Hematopoietic multipotent progenitor cell (in vitro differentiated cells): ENCODE results near the gene EVC. TPM values are rescaled to one million over a fixed set of nuclear protein-coding genes. Genes with fewer than 3 reads are reported as not detected.

Experiments
- DNase-seq, 3 donors: peaks; one replicate each; pipeline ENCODE4 v3.0.0-alpha.2; 2011 to 2015; ENCODE audit warnings: low read depth in 2 of 3, low spot score in 2 of 3
- total RNA-seq: library from RNA; depleted of rRNA; stranded (reverse); fragments of >200 nt; gene quantifications from one replicate; pipeline ENCODE4 v1.2.3, GENCODE V29; 2012

Gene EVC
- total RNA-seq, 1 donor: 7.8 TPM

DNA sequence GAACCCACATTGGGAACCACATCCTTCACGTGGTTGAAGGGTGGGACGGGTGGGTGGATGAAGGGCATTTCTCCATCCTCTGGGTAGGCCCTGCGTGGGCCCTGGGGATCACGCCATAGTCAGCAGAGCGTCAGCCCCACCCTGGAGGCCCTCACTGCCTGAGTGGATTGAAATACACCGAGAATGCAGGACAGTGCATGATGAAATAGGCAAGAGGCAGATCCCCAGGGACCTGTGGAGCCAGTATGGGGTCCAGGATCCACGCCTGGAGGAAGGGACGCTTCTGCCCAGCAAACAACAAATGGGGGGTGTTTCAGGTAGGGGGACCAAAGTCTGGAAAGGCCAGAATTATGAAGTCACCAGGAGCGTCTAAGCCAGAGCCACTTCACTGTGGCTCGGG lies 19.4 kb downstream of the EVC start:
- no peak for DNase-seq

DNA sequence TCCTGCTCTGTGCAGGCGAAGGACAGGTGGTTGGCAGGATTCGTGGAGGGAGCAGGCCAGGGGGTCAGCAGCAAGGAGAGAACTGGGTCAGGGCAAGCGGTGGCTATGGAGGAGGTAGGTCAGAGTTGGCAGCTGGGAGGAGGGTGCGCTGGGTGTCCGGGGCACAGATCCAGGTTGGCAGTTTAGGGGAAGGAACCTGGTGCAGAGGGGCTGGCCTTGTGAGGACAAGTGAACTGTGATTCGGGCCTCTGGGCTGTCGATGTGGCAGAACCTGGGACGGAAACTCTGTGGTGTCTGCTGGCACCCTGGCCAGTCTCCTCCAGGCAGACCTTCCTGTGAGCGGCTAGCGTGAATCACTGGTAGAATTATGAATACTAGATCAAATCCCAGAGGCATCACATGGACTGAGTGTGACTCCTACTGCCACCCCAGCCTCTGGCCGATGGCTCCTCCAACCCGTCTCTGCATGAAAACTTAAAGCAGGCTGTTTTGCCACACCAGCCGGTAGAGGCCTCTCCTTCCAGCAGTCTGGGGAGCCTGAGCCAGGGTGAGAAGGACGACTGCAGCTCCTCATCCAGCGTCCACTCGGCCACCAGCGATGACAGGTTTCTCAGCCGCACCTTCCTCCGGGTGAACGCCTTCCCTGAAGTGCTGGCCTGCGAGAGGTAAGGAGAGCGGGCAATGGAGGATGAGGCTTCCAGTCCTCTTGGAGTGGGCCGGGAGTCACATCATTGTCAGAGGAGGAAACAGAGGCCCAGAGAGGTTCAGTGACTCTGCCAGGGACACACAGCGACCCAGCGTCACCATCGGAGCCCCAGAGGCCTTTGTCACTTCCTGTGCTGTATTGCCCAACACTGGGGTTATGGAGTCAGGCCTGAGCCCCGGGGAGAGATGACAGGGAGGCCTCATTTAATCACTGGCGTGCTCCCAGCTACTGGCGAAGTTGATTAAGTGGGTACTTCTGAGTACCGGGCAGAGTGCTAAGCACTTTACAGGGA lies 20.3 kb downstream of the EVC start:
- DNase-seq: no peak

DNA sequence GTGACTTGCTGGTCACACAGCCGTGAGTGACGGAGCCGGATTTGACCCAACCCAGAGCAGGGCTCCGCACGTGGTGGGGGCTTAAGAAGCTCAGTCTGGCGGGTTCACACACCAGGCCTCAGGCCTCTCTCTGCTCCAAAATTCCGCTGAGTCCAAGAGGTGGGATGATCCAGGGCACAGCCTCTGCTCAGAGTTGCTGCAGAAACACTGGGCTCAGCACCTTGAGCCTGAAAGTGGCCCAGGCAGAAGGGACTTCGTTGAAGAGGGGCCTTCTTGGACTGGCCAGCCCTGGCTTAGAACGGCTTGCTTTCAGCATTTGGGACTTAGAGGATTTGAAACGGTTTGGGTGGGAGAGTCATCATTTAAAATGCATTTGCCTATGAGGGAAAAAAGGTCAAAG lies 21.2 kb downstream of the EVC start:
- DNase-seq: no peak

DNA sequence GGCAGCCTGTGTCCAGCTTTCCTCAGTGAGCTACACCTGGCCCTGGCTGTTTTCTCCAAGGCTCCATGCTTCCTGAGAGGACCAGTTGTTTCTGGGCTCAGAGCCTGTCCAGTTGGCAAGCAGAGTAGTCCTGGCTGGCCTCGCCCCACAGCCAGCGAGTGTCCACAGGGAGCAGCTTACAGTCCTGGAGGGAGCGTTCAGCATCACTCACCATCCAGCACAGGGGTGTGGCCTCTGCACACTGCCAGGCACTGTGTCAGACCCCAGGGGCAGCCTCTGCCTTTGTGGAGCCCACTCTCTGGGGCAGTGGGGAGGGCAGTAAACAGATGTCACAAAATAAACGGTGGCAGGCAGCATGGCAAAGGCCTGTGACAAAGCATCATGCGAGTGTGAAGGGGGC lies 23.9 kb downstream of the EVC start:
- no peak for DNase-seq

DNA sequence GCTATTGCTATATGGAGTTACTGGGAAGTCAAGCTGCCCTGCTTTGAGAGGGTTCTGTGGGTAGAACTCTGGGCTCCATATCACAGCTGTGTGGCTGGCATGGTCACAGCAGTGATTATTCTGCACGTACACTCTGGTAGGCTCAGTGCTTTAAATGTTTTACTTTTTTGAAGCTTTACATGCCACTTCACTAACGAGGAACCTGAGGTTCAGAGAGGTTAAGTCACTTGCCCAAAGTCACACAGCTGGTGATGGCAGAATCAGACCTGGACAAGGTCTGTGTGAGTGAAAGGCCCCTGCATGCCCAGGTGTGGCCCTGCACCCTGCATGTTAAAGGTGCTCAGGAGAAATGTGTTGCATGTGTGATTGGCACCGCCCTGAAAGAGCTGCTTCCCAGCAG lies 24.5 kb downstream of the EVC start:
- DNase-seq: no peak

DNA sequence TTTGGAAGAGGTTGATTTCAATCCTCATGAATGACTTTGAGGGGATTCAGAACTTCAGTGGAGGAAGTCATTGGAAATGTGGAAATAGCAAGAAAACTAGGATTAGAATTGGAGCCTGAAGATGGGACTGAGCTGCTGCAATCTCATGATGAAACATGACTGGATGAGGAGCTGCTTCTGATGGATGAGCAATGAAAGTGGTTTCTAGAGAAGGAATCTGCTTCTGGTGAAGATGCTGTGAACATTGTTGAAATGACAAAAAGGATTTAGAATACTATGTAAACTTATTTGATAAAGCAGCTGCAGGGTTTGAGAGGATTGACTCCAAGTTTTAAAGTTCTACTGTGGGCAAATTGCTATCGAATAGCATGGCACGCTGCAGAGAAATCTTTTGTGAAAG lies 27.1 kb downstream of the EVC start:
- DNase-seq: no peak

DNA sequence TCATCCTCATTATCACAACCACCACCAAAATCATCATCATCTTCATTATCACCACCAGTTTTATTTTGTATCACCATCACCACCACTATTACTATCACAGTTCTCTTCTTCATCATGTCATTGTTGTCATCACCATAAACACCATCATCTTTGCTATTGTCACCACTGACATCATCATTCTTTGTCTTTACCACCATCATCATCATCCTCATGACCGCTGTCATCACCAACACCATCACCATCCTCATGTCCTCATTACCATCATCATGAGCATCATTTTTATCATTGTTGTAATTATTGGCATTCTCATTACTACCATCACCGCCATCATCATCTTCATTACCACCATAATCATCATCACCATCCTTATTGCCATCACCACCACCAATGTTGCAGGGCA lies 31.4 kb downstream of the EVC start:
- no peak for DNase-seq

DNA sequence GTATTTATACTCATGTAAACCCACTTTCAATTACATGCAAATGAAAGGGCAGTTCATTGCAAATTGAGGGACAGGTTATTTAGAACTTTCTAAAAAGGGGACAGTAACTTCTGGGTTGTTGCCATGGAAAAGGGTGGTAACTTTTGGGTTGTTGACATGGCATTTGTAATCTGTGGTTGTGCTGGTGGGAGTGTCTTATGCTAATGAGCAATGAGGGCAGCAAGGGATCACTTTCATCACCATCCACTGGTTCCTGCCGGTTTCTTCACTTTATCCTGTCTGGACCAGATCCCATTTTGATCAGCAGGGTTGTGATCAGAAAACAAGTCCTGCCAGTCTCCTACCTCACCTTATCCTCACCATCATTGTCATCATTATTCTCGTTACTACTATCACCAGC lies 32.0 kb downstream of the EVC start:
- DNase-seq: no peak

DNA sequence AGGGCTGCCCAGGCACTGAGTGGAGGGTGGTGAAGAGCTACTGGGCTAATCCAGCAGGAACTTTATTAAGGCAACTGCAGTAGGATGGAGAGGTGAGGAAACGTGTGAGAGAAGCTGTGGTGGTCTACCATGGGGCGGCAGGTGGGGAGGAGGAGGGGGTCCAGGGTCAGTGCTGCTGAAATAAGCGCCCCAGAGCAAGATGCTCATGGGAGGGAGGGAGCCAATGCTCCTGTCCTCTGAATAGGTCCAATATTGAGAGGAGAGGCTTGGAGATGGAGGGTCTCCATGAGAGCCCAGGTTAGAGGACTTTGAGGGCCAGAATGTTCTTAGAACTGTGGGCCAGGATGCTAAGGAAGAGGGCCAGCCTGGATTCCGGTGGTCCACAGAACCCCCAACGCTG lies 35.2 kb downstream of the EVC start:
- no peak for DNase-seq

DNA sequence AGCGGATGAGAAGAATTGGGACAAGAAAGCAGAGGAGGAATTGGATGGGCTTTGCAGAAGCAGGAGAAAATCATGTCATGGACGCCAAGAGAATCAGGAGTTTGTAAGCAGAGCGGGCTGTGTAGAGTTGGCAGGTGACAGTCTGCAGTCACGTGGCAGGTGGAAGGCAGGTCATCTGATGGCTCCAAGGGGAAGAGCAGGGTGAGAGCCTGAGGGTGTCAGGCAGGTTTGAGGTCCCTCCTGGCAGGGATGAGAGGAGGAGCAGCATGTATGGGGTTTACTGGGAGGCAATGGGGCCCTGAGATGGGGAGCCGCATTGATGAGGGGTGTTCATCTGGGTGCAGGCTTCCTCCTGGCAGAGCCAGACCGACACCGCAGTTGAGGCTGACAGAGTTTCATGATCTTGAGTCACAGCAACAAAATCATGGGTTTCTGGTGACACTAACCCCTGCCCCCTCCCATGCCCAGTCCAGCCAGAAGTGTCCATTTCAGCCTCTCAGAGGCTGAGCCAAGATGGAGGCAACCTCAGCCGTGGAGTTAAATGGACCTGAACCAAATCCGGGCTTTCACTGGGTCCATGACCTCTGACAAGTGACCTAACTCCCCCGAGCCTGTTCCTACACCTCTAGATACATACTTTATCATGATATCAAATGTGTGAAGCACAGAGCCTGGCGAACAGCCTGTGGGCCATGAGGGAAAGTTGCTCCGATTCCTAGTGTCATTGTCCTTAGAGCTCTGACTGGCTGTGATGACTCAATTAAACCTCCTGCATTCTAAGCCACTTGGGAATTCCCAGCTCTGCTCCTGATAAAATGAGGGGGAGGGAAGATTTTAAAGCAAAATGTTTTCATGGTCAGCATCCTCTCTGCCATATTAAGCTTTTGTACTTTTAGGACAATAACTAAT lies 36.1 kb downstream of the EVC start:
- no peak for DNase-seq

DNA sequence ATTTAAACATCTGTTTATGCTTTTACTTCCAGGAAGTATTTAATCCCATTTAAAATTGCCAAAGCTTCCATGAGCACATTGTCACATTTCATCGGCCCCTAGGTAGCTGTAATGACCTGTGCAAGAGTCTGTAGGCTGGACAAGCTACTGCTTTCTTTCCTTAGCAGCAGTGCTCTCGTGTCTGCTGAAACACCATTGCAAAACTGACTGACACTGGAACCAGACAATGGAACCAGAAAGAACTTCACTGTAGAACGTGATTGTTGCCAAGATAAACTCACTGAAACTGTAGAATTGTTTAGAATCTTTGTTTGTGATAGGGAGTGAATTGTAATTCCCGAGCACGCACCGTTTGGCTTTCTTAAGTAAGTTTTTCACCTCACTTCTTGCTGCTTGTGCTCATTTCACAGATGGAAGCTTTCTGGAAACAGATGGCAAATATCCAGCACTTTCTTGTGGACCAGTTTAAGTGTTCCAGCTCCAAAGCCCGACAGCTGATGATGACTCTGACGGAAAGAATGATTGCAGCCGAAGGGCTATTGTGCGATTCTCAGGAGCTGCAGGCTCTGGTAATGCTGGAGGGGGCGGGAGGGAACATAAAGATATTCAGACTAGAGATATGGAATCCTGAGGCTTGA lies 36.9 kb downstream of the EVC start:
- DNase-seq: no peak

DNA sequence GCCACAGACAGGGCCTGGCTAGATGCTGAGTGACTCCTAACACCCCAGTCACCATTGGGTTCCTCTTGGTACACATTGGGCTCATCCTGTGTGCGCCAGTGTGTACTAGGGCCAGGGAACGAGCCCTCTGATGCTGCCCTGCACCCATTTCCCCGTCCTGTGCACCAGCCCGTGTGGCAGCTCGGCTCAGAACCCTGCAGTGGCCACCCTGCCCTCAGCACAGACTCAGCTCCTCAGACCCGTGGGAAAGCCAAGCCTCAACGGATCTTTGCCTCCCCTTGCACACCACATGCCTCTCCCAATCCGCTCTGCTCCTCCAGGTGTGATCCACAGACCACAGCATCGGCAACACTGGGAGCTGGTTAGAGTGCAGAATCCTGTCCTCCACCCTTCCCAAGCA lies 38.6 kb downstream of the EVC start:
- DNase-seq: no peak

DNA sequence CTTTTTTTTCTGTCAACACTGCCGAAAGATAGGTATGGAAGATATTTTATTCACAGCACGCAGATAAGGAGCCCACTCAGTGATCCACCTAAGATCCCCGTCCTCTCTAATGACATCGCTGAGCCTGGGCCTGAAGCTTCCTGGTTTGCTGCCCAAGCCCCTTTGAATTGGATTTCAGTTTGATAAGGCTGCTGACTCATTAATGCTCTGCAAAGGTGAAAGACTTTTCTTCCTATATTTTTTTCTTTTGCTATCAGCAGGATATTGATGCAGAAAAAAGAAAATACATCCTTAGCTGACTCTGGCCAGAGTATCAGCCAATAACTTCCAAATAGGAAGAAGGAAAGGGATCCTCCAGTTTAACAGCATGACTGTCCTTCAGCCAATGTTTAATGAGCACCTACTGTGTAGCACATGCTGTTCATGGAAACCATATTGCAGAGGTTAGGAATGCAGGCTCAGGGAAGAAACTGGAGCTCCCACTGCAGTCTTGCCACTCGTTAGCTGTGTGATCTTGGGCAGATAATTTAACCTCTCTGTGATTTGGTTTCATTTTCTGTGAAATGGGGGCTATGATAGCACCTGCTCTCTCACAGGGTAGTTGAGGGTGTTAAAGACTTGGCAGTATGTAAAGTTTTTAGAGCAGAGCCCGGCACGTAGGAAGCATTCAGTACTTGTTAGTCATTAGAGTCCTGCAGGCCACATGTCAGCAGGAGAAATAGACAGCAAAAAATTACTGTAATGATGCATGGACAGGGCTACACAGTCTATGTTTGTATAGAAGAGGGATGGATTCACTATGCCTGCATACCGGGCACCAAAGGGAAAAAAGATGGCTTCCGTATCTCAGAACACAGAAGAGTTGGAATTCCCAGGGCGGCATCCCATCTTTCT lies 39.3 kb downstream of the EVC start:
- DNase-seq: no peak

DNA sequence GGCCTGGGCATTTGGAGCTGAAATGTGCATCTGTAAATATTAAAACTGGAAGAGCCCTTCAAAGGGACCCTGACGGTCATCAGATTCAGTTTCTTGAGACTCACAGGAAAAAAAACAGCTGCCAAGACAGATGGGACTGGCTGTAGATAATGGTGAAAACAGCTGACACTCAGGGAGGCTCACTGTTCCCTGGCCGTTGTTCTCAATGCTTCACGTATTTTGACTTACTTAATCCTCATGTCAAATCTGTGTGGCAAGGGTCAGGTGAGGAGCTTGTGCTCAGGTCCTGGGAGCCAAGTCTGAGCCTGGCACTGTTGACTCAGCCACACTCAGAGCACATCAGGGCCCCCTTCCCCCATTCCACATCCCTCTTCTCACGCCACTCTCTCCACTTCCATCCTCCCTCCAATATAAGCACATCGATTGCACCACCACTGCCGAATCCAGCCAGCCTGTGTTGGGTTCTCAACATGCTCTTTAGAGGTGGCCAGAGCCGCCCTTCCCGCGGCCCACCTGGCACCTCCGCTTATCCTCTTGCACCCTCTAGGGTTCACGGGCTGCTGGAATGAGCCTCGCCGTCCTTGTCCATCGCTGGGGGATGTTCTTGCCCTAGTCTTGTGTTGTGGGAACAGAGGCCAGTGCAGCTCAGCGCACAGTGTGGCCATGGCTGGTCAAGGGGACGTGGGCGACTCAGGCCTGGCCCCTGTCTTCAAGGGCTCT lies 40.1 kb downstream of the EVC start:
- no peak for DNase-seq

DNA sequence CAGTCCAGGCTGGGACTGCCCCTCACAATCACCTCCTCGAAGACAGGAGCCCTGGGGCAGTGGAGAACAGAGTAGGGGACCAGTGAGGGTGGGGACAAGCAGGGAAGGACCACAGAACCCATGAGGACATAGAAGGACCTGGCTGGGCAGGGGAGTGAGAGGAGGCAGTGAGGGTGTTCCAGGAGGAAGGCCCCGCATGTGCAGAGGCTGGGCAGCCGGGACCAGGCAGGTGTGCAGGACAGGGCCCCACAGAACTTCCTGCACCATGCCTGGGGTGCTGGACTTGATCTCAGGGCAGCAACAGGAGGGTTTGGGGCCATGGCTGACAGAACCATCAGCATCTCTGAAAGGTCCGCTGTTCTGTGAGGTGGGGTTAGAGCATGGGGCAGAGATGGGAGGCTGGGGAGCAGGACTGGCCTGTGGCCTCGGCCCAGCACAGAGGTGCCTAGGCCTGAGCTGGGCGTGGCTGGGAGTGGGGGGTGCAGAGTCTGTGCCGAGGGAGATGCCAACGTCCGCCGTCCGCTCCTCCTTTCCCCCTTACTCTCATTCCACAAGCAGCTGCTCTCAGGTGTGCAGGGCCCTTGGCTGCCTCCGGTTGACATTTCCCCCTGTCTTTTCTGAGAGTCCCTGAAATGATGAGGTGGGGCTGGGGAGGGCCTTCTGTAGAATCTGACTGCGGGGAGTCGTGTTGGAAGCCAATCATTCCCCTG lies 40.8 kb downstream of the EVC start:
- DNase-seq: no peak

DNA sequence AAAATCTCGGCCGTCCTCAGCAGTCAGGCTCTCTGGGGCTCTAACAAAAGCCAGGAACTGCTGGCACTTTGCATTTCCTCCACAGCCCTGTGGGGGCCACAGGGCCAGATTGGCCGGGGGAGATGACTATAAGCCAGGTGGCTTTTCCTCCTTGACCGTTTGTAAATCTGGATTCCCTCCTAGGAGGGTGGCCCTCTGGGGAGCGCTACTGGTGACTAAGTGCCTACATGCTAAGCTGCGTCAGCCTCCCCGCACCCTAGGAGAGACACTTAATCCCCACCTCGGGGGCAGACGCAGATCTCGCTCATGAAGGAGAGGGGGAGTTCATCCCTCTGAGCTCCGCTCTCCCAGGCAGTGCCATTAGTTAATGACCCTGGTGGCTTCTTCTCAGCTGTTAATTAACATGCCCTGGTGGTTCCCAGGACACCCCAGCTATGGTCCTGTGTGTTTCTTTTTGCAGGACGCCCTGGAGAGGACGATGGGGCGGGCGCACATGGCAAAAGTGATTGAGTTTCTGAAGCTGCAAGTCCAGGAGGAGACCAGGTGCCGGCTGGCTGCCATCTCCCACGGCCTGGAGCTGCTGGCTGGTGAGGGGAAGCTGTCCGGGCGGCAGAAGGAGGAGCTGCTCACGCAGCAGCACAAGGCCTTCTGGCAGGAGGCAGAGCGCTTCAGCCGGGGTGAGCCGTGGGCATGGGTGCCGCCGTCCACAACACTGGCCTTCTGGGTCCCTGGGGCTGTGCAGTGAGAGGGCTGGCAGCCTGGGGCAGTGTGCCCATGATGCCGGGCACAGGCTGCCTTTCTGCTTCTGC lies 41.6 kb downstream of the EVC start:
- no peak for DNase-seq

DNA sequence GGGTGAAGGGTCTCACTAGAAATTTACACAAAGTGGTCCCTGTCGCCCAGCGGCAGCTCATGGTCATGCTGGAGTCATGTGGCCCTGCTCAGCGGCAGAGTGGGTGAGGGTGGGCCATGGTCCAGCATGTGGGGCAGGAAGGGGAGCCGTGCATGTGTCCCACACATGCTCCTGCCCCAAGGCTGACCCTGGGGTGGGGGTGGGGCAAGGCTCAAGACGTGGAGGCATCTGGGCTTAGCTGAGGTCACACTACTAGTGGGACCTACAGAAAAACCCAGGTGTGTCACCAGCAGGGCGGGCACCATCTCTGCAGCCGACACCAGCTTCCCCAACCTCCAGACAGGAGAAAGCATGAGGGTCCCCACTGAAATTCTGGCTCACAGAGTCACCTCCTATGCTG lies 42.4 kb downstream of the EVC start:
- no peak for DNase-seq
